B cell (primary cell): Measurements from ENCODE around the gene VAV2. TPM values are rescaled to one million over a fixed set of nuclear protein-coding genes. Genes with fewer than 3 reads are reported as not detected.

Experiments
- ATAC-seq: fragments of 200-7000 bp; cut with Tn5 transposase; one replicate; pipeline ENCODE4 v1.10.0; 2021; ENCODE audit warnings: low read depth, mild to moderate bottlenecking, moderate number of reproducible peaks, moderate library complexity
- CTCF ChIA-PET: fragments of 350-600 bp; sonication (Branson Sonifier 250); formaldehyde crosslinking; loops from one replicate; lab custom pipeline; 2021; ENCODE audit warnings: antibody characterized with exemption, inconsistent platforms; lab: Charles Lee
- POLR2A ChIA-PET: fragments of 350-600 bp; sonication (Branson Sonifier 250); formaldehyde crosslinking; loops from one replicate; lab custom pipeline; 2021; ENCODE audit warnings: antibody characterized with exemption; lab: Charles Lee
- DNase-seq: peaks from one replicate; pipeline ENCODE4 v3.0.0; 2013
- H2AFZ ChIP-seq: 2 replicates; pipeline ENCODE4 v1.6.1; 2012; ENCODE audit warnings: mild to moderate bottlenecking, low read depth, low read length; ENCODE audit not compliant: insufficient read depth, poor library complexity, severe bottlenecking
- H3K27ac ChIP-seq, 2 donors: 1 replicate in 1 of 2; 2 replicates in 1 of 2; pipeline ENCODE4 v1.5.1; 2012 to 2013; ENCODE audit warnings: low read length in 2 of 2, mild to moderate bottlenecking in 2 of 2, moderate library complexity in 1 of 2
- H3K27me3 ChIP-seq, 4 experiments: fragments of 200-600 bp in 1 of 4; sonication (generic) in 1 of 4; replicated peaks in 1 of 4; 1 replicate in 2 of 4; 2 replicates in 2 of 4; pipeline versions ENCODE4 v1.6.1 to v1.7.0; 2013 to 2016; ENCODE audit warnings: low read length in 3 of 4, mild to moderate bottlenecking in 2 of 4, mixed read lengths in 1 of 4, moderate library complexity in 1 of 4; ENCODE audit not compliant: insufficient read depth in 4 of 4, control insufficient read depth in 3 of 4; ENCODE audit errors: control extremely low read depth in 1 of 4
- H3K36me3 ChIP-seq, 2 experiments: replicated peaks in 1 of 2; 1 replicate in 1 of 2; 2 replicates in 1 of 2; pipeline versions ENCODE4 v1.6.1 to v1.7.1; 2013; ENCODE audit warnings: low read length in 1 of 2; ENCODE audit not compliant: insufficient read depth in 2 of 2, control insufficient read depth in 1 of 2; ENCODE audit errors: control extremely low read depth in 1 of 2, extremely low read depth in 1 of 2
- H3K4me1 ChIP-seq, 2 donors: fragments of 200-600 bp in 1 of 2; sonication (generic) in 1 of 2; 1 replicate in 1 of 2; 2 replicates in 1 of 2; pipeline versions ENCODE4 v1.5.1 to v1.6.1; 2013 to 2017; ENCODE audit warnings: low read length in 2 of 2; ENCODE audit not compliant: control insufficient read depth in 2 of 2, insufficient read depth in 2 of 2
- H3K4me2 ChIP-seq: replicated peaks from 2 replicates; pipeline ENCODE3; 2012; ENCODE audit warnings: mild to moderate bottlenecking, low read depth, low read length; ENCODE audit not compliant: poor library complexity, severe bottlenecking
- H3K4me3 ChIP-seq, 5 experiments: fragments of 200-600 bp in 1 of 5; sonication (generic) in 1 of 5; 1 replicate in 3 of 5; 2 replicates in 2 of 5; pipeline versions ENCODE4 v1.5.1 to v1.7.0; 2011 to 2016; ENCODE audit warnings: low read length in 4 of 5, mild to moderate bottlenecking in 4 of 5, low read depth in 2 of 5, control low read depth in 1 of 5, moderate library complexity in 1 of 5; ENCODE audit not compliant: insufficient read depth in 1 of 5; ENCODE audit errors: control extremely low read depth in 1 of 5, extremely low read depth in 1 of 5
- H3K79me2 ChIP-seq: fragments of 200-600 bp; sonication (generic); one replicate; pipeline ENCODE4 v1.6.0; 2016; ENCODE audit warnings: low read length; ENCODE audit not compliant: control insufficient read depth, insufficient read depth
- H3K9ac ChIP-seq: fragments of 200-600 bp; sonication (generic); 2 replicates; pipeline ENCODE4 v1.6.1; 2017; ENCODE audit warnings: mild to moderate bottlenecking, low read length, moderate library complexity
- H3K9me3 ChIP-seq, 3 donors: one replicate each; pipeline versions ENCODE4 v1.6.1 to v1.7.1; 2013; ENCODE audit warnings: low read length in 2 of 3; ENCODE audit not compliant: control insufficient read depth in 2 of 3, insufficient read depth in 1 of 3; ENCODE audit errors: control extremely low read depth in 1 of 3
- H4K20me1 ChIP-seq: 2 replicates; pipeline ENCODE4 v1.6.0; 2012; ENCODE audit warnings: mild to moderate bottlenecking, low read length; ENCODE audit not compliant: insufficient read depth, control insufficient read depth, poor library complexity, severe bottlenecking
- H3K27ac Mint-ChIP-seq: one replicate; pipeline ENCODE4 v1.8.0; 2021; ENCODE audit warnings: mixed read lengths
- H3K27me3 Mint-ChIP-seq: one replicate; pipeline ENCODE4 v1.8.0; 2021; ENCODE audit warnings: mixed read lengths
- H3K4me1 Mint-ChIP-seq: one replicate; pipeline ENCODE4 v1.8.0; 2021; ENCODE audit warnings: mixed read lengths
- H3K4me3 Mint-ChIP-seq: one replicate; pipeline ENCODE4 v1.8.0; 2021; ENCODE audit warnings: mixed read lengths
- H3K9me3 Mint-ChIP-seq: one replicate; pipeline ENCODE4 v1.8.0; 2022; ENCODE audit warnings: mixed read lengths; ENCODE audit not compliant: insufficient read depth
- EZH2 ChIP-seq: IDR thresholded peaks from 2 replicates; pipeline ENCODE4 v1.6.1; 2012; ENCODE audit warnings: borderline replicate concordance, low read depth, mild to moderate bottlenecking, moderate library complexity, low read length; ENCODE audit not compliant: insufficient read depth, poor library complexity, severe bottlenecking
- WGBS: methylation state at CpG from one replicate; pipeline ENCODE4 v1.1.5; 2013; ENCODE audit warnings: missing lambda C conversion rate; ENCODE audit not compliant: insufficient coverage; 5-methylcytosine and 5-hydroxymethylcytosine counted together
- intact Hi-C: fragments of 100-400 bp; cut with micrococcal nuclease; formaldehyde crosslinking; loops from one replicate; pipeline ENCODE4 v1.10.0; 2022
- polyA plus RNA-seq: library from polyadenylated mRNA; depleted of rRNA; stranded (reverse); fragments of >200 nt; gene quantifications from 2 replicates; pipeline ENCODE4 v1.2.3, GENCODE V29; 2012
- total RNA-seq, 2 donors: library from RNA; stranded (reverse); fragments of 120-200 nt in 1 of 2; gene quantifications; 1 replicate in 1 of 2; 2 replicates in 1 of 2; pipeline versions ENCODE4 v1.2.3 to v1.2.4, GENCODE V29; 2013 to 2022
- TF ChIP-seq, protein P1 (sequence below): fragments of 200-600 bp; IDR thresholded peaks from one replicate; pipeline ENCODE4 v1.8.0; 2022; ENCODE audit warnings: antibody characterized with exemption, mild to moderate bottlenecking

VAV2 gene
- total and polyA plus RNA-seq, 2 donors (not counting 1 experiment from before 2014, with no cell fraction given): 34.4 to 128 TPM

DNA sequence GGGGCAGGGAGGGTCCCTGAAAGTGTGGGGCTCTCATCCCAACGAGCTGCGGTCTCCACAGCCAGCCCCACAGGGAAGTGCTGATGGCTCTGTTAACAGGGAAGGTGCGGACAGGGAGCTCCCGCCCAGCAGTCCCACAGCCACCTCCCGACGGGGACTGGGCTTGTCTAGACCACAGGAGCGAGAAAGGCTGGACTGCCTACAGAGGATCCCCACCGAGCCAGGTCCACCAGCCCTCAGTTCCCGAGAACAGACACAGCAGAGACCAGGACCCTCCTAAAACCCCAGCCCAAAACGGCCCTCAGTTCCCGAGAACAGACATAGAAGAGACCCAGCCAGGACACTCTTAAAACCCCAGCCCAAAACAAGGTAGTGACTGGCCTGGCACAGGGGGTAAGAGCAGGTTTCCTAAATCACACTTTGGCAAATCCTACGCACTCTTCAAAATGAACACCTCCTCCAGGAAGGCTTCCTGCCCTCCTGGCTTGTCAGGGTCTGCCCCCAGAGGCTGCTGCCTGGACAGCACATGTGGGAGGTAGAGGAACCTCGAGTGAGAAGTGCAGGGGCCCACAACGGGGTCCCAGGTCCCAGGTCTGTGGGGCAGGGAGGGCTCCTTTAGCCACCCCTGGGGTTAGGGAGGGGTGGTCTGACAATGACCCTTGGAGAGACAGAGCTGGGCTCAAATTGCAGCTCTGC lies 167.9 kb downstream of the VAV2 start:
- Histone ChIP-seq H3K4me3 (no peak overlapping the region), H3K27me3 (no peaks in the 10 kb centered on the region), H3K4me2 (peak overlapping the region; percentile 89), H3K27ac (peak overlapping the region; percentile 99), H3K9ac (peak overlapping the region; percentile 63), H3K4me1 (peaks cover 45 to 50% of the 10 kb centered on the region in 2 donors), H3K36me3 (peaks cover 0 to 15% of the 10 kb centered on the region in 2 experiments), H3K9me3 (peaks cover 0 to 7% (median 0%) of the 10 kb centered on the region in 3 donors), H4K20me1 (peaks cover 4% of the 10 kb centered on the region), H3K79me2 (peaks cover 31% of the 10 kb centered on the region), H2AFZ (no peak overlapping the region)
- 85% methylated on average over 14 of the region's 14 CpGs for WGBS
- intact Hi-C loops: no loop called here
- Mint-ChIP-seq H3K27me3 (no peaks in the 10 kb centered on the region), H3K27ac (peak overlapping the region; percentile 97), H3K9me3 (no peaks in the 10 kb centered on the region), H3K4me3 (no peak overlapping the region), H3K4me1 (peaks cover 71% of the 10 kb centered on the region)
- DNase-seq: no peak
- no peak for ATAC-seq
- ChIA-PET POLR2A (interaction anchor here (0.6 kb wide), 1 partner anchor 20 kb away, joined by 3 read pairs; no protein-coding TSS in a partner anchor), CTCF (interaction anchor here (1.2 to 1.8 kb wide), 3 partner anchors 42 to 170 kb away, joined by 3 to 7 read pairs (median 5); no protein-coding TSS in a partner anchor)
- no peak for TF ChIP-seq EZH2
- TF ChIP-seq, protein P1, sequence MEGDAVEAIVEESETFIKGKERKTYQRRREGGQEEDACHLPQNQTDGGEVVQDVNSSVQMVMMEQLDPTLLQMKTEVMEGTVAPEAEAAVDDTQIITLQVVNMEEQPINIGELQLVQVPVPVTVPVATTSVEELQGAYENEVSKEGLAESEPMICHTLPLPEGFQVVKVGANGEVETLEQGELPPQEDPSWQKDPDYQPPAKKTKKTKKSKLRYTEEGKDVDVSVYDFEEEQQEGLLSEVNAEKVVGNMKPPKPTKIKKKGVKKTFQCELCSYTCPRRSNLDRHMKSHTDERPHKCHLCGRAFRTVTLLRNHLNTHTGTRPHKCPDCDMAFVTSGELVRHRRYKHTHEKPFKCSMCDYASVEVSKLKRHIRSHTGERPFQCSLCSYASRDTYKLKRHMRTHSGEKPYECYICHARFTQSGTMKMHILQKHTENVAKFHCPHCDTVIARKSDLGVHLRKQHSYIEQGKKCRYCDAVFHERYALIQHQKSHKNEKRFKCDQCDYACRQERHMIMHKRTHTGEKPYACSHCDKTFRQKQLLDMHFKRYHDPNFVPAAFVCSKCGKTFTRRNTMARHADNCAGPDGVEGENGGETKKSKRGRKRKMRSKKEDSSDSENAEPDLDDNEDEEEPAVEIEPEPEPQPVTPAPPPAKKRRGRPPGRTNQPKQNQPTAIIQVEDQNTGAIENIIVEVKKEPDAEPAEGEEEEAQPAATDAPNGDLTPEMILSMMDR: no peak
